K562 (cell line): Measurements from ENCODE around the gene WFIKKN1. TPM values are rescaled to one million over a fixed set of nuclear protein-coding genes. Genes with fewer than 3 reads are reported as not detected.

ENCODE experiments used
- BACH1 ChIP-seq: fragments of 200-800 bp; sonication (Bioruptor generic); IDR thresholded peaks from 2 replicates; pipeline ENCODE4 v1.6.1; 2016; ENCODE audit warnings: missing genetic modification characterization, missing compliant biosample characterization
- BCOR ChIP-seq: fragments of 450-650 bp; IDR thresholded peaks from 2 replicates; pipeline ENCODE4 v1.6.1; 2016
- EHMT2 ChIP-seq: fragments of 450-650 bp; IDR thresholded peaks from 2 replicates; pipeline ENCODE4 v1.6.1; 2018; ENCODE audit warnings: antibody characterized with exemption
- ERF ChIP-seq: fragments of 450-650 bp; formaldehyde crosslinking; IDR thresholded peaks from 2 replicates; pipeline ENCODE4 v1.4.0; 2020; ENCODE audit warnings: mild to moderate bottlenecking, mixed read lengths
- GATAD2A ChIP-seq: fragments of 450-650 bp; IDR thresholded peaks from 2 replicates; pipeline ENCODE4 v1.6.1; 2017
- MTA2 ChIP-seq: fragments of 450-650 bp; IDR thresholded peaks from 2 replicates; pipeline ENCODE4 v1.6.1; 2016; ENCODE audit warnings: low read depth
- RBFOX2 ChIP-seq: fragments of 200-400 bp; formaldehyde crosslinking; IDR thresholded peaks from 2 replicates; pipeline ENCODE4 v1.6.1; 2017; ENCODE audit warnings: low read depth, mild to moderate bottlenecking, low read length, moderate library complexity
- ZNF263 ChIP-seq: sonication (generic); formaldehyde crosslinking; IDR thresholded peaks from 2 replicates; pipeline ENCODE4 v1.8.0; 2022; ENCODE audit warnings: mild to moderate bottlenecking, missing genetic modification reagents, borderline replicate concordance
- ZNF695 ChIP-seq: fragments of 450-650 bp; formaldehyde crosslinking; IDR thresholded peaks from 2 replicates; pipeline ENCODE4 v1.4.0; 2020; ENCODE audit warnings: mild to moderate bottlenecking, moderate library complexity
- ZNF717 ChIP-seq: fragments of 250-450 bp; sonication (Bioruptor Pico); IDR thresholded peaks from 2 replicates; pipeline ENCODE4 v1.5.0; 2021
- polyA plus RNA-seq, 8 experiments: library from polyadenylated mRNA; depleted of rRNA in 4 of 8; stranded (reverse) in 5 of 8; unstranded in 3 of 8; fragments of >200 nt; fragmentation: Nextera tagmentation in 2 of 8; fragmentation: Illumina TruSeq in 1 of 8; extraction: Ambion mirVana in 2 of 8; extraction: Trizol in 1 of 8; gene quantifications; 2 replicates each; pipeline versions ENCODE4 v1.2.1 to v1.2.3, GENCODE V29; 2011 to 2014; ENCODE audit warnings: inconsistent platforms in 1 of 8, missing spikeins in 1 of 8
- total RNA-seq, 7 experiments: library from RNA; depleted of rRNA in 6 of 7; stranded (reverse); fragments of >200 nt in 6 of 7; fragmentation: Illumina TruSeq in 2 of 7; extraction: Trizol in 2 of 7; gene quantifications; 2 replicates each; pipeline versions ENCODE4 v1.2.1 to v1.2.3, GENCODE V29; 2011 to 2021; ENCODE audit warnings: low replicate concordance in 1 of 7
- TF ChIP-seq, protein P1 (sequence below): sonication (generic); formaldehyde crosslinking; IDR thresholded peaks from 2 replicates; pipeline ENCODE4 v1.9.0; 2022; ENCODE audit warnings: mild to moderate bottlenecking, missing genetic modification reagents
- TF ChIP-seq, protein P2 (sequence below): sonication (generic); formaldehyde crosslinking; IDR thresholded peaks from 2 replicates; pipeline ENCODE4 v1.8.0; 2022; ENCODE audit warnings: mild to moderate bottlenecking, missing genetic modification reagents
- TF ChIP-seq, protein P3 (sequence below): fragments of 250-450 bp; sonication (Bioruptor Pico); IDR thresholded peaks from 2 replicates; pipeline ENCODE4 v1.8.0; 2021; ENCODE audit warnings: moderate library complexity, mild to moderate bottlenecking, inconsistent platforms
- TF ChIP-seq, protein P4 (sequence below): fragments of 250-450 bp; sonication (Bioruptor Pico); IDR thresholded peaks from 2 replicates; pipeline ENCODE4 v1.4.0; 2020

The WFIKKN1 gene
- total and polyA plus RNA-seq, 9 of the 15 experiments (the other 6 are each of a cell fraction or from before 2014, with no cell fraction given), result 0.14 to 1.1 (median 0.50) TPM; not detected in 4

DNA sequence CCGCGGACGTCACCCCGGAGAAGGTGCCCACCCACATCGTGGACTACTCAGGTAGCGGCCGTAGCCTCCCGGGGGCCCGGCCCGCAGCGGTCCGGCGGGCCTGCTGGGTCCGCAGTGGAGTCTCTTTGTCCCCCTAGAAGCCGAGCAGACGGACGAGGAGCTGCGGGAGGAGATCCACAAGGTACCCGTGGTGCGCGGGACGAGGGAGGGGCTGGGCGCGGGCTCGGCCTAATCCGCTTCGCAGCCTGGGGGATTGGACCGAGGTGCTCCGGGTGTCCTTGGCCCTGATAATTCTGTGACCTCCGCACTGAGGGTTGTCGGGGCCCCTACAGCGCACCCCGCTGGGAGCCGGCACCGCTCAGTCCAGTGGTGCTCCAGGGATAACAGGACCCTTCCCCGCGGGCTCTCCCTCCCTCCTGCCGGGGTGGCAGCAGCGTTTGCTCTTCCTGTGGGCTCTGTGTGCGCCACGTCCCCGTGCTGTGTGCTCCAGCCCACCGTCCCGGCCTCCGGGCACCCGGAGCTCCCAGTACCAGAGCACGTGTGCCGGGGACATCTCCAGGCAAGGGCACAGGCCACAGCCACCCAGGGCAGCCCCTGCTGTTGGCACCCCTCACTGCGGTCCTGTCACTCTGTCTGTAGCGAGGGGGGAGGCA lies 37.9 kb downstream of the WFIKKN1 start (continued):
- TF ChIP-seq, protein P1, sequence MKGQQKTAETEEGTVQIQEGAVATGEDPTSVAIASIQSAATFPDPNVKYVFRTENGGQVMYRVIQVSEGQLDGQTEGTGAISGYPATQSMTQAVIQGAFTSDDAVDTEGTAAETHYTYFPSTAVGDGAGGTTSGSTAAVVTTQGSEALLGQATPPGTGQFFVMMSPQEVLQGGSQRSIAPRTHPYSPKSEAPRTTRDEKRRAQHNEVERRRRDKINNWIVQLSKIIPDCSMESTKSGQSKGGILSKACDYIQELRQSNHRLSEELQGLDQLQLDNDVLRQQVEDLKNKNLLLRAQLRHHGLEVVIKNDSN, result no peak
- TF ChIP-seq MTA2 (no peak), ZNF695 (CRISPR knock-in tag) (no peak), EHMT2 (no peak), GATAD2A (no peak), BACH1 (tag) (no peak), RBFOX2 (peak; percentile 7; the same call in 1 of the 2 replicates), BCOR (no peak), ZNF717 (CRISPR knock-in tag) (no peak), ZNF263 (CRISPR knock-in tag) (peak; percentile 61; the same call in 1 of the 2 replicates), ERF (CRISPR knock-in tag) (no peak)
- TF ChIP-seq, protein P2, sequence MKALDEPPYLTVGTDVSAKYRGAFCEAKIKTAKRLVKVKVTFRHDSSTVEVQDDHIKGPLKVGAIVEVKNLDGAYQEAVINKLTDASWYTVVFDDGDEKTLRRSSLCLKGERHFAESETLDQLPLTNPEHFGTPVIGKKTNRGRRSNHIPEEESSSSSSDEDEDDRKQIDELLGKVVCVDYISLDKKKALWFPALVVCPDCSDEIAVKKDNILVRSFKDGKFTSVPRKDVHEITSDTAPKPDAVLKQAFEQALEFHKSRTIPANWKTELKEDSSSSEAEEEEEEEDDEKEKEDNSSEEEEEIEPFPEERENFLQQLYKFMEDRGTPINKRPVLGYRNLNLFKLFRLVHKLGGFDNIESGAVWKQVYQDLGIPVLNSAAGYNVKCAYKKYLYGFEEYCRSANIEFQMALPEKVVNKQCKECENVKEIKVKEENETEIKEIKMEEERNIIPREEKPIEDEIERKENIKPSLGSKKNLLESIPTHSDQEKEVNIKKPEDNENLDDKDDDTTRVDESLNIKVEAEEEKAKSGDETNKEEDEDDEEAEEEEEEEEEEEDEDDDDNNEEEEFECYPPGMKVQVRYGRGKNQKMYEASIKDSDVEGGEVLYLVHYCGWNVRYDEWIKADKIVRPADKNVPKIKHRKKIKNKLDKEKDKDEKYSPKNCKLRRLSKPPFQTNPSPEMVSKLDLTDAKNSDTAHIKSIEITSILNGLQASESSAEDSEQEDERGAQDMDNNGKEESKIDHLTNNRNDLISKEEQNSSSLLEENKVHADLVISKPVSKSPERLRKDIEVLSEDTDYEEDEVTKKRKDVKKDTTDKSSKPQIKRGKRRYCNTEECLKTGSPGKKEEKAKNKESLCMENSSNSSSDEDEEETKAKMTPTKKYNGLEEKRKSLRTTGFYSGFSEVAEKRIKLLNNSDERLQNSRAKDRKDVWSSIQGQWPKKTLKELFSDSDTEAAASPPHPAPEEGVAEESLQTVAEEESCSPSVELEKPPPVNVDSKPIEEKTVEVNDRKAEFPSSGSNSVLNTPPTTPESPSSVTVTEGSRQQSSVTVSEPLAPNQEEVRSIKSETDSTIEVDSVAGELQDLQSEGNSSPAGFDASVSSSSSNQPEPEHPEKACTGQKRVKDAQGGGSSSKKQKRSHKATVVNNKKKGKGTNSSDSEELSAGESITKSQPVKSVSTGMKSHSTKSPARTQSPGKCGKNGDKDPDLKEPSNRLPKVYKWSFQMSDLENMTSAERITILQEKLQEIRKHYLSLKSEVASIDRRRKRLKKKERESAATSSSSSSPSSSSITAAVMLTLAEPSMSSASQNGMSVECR, result 0 out of 2 replicates have a peak, but pooled peaks have one; percentile 29
- TF ChIP-seq, protein P3, sequence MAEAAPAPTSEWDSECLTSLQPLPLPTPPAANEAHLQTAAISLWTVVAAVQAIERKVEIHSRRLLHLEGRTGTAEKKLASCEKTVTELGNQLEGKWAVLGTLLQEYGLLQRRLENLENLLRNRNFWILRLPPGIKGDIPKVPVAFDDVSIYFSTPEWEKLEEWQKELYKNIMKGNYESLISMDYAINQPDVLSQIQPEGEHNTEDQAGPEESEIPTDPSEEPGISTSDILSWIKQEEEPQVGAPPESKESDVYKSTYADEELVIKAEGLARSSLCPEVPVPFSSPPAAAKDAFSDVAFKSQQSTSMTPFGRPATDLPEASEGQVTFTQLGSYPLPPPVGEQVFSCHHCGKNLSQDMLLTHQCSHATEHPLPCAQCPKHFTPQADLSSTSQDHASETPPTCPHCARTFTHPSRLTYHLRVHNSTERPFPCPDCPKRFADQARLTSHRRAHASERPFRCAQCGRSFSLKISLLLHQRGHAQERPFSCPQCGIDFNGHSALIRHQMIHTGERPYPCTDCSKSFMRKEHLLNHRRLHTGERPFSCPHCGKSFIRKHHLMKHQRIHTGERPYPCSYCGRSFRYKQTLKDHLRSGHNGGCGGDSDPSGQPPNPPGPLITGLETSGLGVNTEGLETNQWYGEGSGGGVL (CRISPR knock-in tag), result no peak
- TF ChIP-seq, protein P4, sequence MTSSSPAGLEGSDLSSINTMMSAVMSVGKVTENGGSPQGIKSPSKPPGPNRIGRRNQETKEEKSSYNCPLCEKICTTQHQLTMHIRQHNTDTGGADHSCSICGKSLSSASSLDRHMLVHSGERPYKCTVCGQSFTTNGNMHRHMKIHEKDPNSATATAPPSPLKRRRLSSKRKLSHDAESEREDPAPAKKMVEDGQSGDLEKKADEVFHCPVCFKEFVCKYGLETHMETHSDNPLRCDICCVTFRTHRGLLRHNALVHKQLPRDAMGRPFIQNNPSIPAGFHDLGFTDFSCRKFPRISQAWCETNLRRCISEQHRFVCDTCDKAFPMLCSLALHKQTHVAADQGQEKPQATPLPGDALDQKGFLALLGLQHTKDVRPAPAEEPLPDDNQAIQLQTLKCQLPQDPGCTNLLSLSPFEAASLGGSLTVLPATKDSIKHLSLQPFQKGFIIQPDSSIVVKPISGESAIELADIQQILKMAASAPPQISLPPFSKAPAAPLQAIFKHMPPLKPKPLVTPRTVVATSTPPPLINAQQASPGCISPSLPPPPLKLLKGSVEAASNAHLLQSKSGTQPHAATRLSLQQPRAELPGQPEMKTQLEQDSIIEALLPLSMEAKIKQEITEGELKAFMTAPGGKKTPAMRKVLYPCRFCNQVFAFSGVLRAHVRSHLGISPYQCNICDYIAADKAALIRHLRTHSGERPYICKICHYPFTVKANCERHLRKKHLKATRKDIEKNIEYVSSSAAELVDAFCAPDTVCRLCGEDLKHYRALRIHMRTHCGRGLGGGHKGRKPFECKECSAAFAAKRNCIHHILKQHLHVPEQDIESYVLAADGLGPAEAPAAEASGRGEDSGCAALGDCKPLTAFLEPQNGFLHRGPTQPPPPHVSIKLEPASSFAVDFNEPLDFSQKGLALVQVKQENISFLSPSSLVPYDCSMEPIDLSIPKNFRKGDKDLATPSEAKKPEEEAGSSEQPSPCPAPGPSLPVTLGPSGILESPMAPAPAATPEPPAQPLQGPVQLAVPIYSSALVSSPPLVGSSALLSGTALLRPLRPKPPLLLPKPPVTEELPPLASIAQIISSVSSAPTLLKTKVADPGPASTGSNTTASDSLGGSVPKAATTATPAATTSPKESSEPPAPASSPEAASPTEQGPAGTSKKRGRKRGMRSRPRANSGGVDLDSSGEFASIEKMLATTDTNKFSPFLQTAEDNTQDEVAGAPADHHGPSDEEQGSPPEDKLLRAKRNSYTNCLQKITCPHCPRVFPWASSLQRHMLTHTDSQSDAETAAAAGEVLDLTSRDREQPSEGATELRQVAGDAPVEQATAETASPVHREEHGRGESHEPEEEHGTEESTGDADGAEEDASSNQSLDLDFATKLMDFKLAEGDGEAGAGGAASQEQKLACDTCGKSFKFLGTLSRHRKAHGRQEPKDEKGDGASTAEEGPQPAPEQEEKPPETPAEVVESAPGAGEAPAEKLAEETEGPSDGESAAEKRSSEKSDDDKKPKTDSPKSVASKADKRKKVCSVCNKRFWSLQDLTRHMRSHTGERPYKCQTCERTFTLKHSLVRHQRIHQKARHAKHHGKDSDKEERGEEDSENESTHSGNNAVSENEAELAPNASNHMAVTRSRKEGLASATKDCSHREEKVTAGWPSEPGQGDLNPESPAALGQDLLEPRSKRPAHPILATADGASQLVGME (CRISPR knock-in tag), result no peak
